Measurements from ENCODE around the gene RXFP3.
A peak's percentile ranks its signal among the peaks of the same experiment; 100 is the strongest.
"Not testable (repeated sequence)": the region's sequence is repeated elsewhere in the genome, so short reads cannot be mapped to it uniquely, and the experiment has no call there.

RXFP3 gene, protein sequence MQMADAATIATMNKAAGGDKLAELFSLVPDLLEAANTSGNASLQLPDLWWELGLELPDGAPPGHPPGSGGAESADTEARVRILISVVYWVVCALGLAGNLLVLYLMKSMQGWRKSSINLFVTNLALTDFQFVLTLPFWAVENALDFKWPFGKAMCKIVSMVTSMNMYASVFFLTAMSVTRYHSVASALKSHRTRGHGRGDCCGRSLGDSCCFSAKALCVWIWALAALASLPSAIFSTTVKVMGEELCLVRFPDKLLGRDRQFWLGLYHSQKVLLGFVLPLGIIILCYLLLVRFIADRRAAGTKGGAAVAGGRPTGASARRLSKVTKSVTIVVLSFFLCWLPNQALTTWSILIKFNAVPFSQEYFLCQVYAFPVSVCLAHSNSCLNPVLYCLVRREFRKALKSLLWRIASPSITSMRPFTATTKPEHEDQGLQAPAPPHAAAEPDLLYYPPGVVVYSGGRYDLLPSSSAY

DNA sequence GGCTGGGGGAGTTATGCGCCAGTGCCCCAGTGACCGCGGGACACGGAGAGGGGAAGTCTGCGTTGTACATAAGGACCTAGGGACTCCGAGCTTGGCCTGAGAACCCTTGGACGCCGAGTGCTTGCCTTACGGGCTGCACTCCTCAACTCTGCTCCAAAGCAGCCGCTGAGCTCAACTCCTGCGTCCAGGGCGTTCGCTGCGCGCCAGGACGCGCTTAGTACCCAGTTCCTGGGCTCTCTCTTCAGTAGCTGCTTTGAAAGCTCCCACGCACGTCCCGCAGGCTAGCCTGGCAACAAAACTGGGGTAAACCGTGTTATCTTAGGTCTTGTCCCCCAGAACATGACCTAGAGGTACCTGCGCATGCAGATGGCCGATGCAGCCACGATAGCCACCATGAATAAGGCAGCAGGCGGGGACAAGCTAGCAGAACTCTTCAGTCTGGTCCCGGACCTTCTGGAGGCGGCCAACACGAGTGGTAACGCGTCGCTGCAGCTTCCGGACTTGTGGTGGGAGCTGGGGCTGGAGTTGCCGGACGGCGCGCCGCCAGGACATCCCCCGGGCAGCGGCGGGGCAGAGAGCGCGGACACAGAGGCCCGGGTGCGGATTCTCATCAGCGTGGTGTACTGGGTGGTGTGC is at the start of gene RXFP3:
Gene RXFP3, plus strand, starts transcription at position 6 of the 636 bp plus-strand sequence. Its CDS starts 355 bp downstream, at position 361.
- DNase-seq (ENCODE audit: low spot score), result peak; percentile 37

DNA sequence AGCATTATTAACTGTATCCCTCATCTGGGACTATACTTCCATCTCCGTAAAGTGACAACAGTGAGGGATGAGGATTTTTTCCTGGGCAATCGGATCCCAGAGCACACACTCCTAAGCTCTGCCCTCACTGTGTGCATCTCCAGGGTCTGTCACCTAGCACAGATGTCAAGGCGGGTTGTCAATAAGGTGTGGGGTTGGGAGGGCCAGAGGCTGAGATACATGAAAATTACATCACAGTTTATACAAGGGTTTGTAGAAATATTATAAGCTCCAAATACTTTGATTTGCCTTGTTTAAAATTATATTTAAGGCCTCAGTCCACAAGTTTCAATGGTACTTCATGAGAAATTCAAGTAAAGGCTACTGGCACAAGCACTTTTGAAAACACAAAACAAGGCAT is 48.9 kb upstream of the RXFP3 start:
- no peak for DNase-seq (ENCODE audit: low spot score)

- no peak for DNase-seq (ENCODE audit: low spot score)
These were observed 47.6 kb upstream of the RXFP3 start for GRCh38 chr5:33888587-33888986.

GRCh38 chr5:33890131-33891032 is 45.8 kb upstream of the RXFP3 start:
- no peak for DNase-seq (ENCODE audit: low spot score)

DNA sequence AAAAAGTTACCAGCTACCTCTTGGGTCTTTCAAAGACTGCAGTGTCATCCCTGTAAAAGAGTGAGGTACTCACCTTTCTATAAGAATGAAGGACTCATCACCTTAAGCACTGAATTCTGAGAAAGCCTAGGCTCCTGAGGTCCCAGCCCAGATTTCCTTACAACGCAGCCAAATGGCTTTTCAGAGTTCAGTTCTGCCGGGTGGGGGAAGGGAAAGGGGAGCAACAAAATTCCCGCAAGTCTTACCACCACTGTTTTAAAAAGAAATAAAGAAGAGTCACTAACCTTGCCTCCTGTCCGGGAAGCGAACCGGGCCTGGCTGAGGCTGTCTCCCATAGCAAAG is 44.8 kb upstream of the RXFP3 start:
- DNase-seq (ENCODE audit: low spot score), result no peak

DNA sequence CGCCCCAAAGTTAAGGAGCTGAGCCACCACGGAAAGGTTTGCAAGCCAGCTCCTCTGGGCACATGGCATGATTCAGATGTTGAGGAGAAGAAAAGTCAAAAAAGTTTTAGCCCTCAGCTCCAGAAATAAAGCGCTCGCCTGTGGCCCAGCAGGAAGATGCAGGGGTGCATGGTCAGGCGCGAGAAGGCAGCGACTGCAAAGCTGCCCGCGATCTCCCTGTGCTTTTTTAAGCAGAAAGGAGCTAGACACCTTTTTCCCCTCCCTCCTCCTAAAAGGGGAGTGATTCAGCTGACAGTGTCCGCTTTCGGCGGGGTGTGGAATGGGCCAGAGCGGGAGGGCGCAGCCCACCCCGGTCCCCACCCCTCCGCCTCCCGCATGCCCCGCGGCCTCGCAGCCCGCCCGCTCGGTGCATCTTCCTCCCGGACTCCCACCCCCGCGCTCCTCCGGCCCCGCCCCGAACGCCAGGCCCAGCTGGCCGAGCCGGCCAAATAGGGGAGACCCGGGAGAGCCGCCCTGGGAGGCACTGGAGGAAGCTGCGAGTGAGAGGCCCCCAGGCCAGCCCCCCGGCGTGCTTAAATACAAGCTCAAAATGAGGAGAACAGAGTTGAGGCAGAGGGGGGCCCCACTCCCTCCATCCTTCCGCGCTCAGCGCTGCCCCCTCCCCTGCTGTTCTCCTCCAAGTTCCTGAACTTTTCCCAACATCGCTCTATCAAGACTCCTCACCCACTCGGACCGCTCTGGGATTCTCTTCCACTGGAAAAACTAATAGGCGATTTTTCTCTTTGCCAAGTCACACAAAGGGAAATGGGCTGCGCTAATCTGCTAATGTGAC is 44.2 kb upstream of the RXFP3 start, which contains the start of gene ADAMTS12:
Gene ADAMTS12, minus strand, starts transcription at position 203 of the 832 bp plus-strand sequence. Its CDS starts 134 bp downstream, at position 69.
- DNase-seq (ENCODE audit: low spot score), result peak; percentile 78

DNA sequence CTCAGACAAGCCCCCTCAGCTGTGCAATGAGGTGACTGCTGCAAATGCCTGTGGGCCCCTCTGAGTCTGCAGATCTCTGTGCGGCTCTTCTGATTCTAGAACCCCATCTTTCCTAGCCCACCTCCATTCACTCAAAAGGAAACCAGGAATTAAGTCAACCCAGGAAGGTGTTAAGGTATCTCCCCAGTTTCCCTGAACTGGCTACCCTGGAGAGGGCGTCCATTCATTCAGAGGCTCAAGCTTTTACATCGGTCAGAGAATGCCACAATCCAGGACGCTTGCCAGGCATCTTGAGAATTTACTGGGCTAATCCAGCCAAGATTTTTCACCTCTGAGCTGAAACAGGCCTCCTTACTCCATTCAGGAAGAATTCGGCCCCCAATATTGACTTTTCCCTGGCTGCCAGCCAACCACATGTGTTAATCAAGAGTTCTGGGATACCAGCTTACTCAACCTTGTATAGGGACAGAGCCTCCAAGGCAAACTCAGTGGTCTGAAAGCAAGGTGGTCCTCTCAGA is 43.5 kb upstream of the RXFP3 start:
- DNase-seq (ENCODE audit: low spot score), result peak; percentile 82

DNA sequence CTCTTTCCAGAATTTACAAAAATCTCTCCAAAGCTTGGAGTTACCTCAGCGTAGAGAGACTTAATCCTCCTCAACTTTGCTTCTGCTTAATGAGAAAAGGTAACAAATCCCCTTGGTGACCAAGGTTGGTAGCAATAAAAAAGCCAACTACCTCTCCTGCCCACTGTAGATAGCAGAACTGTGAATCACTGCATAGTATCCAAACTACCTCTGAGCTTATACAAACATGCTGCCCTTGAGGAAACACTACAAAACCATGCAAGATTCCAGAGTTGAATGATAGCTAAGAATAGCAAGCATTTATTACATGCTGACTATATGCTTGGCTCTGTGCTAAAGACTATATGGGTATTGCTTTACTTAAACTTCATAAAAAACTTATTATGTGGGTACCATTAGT is 41.6 kb upstream of the RXFP3 start:
- DNase-seq (ENCODE audit: low spot score), result no peak

DNA sequence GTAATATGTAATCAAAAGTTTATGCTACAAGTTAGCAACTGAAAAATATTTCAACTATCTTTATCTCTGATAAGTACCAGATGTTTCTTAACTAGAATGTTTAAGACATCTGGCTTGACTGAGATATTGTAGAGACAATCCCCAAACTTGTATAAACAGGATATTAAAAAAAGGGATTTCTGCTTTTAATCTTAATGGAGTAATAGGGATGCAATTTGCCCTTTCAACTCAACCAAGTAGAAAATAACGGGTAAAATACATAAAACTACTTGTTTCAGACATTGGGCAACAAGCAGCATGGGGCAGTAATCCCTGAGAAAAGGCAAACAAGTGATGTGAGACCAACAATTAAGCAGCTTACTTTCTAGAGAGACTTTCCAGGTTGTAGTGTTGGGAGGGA is 35.0 kb upstream of the RXFP3 start:
- DNase-seq (ENCODE audit: low spot score), result no peak

DNA sequence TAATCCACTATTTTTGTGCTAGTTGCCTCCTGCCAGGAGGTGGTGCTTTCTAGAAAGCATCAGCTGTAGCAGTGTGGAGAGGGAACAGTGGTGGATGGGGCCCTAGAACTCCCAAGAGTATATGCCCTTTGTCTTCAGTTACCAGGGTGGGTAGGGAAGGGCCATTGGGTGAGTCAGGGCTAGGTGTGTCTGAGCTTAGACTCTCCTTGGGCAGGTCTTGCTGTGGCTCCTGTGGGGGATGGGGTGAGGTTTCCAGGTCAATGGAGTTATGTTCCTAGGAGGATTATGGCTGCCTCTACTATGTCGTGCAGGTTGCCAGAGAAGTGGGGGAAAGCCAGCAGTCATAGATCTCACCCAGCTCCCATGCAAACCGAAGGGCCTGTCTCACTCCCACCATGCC is 33.1 kb upstream of the RXFP3 start:
- no peak for DNase-seq (ENCODE audit: low spot score)

GRCh38 chr5:33905381-33905780 is 30.8 kb upstream of the RXFP3 start:
- no peak for DNase-seq (ENCODE audit: low spot score)

DNA sequence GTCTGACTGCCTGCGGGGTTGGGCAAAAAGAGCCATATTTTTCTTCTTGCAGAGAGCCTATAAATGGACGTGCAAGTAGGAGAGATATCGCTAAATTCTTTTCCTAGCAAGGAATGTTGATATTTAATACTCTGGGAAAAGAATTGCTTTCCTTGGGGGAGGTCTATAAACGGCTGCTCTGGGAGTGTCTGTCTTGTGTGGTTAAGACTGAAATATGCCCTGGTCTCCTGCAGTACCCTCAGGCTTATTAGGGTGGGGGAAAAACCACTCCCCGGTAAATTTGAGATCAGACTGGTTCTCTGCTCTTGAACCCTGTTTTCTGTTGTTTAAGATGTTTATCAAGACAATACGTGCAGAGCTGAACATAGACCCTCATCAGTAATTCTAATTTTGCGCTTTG is 29.9 kb upstream of the RXFP3 start:
- not testable (repeated sequence) for DNase-seq (ENCODE audit: low spot score)

- DNase-seq (ENCODE audit: low spot score), result not testable (repeated sequence)
These were observed 21.3 kb upstream of the RXFP3 start for GRCh38 chr5:33914844-33915243.

DNA sequence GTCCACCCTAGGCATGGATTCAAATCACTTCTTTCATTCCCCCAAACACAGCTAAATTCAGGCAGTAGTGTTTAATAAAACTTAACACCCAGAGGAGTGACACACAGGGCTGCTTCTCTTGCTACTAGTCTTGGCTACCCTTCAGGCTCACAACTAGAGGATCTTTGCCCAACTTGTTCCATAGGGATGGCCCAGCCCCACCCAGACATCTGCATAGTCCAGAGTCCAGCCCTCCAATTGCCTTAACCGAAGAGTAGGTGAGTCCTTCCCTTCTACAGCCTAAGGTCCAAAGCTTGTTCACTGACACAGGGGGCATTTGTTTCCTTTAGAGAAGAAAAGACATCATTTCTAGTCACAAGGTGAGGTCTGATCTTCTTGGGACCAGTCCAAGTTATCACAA is 15.2 kb upstream of the RXFP3 start:
- no peak for DNase-seq (ENCODE audit: low spot score)

DNA sequence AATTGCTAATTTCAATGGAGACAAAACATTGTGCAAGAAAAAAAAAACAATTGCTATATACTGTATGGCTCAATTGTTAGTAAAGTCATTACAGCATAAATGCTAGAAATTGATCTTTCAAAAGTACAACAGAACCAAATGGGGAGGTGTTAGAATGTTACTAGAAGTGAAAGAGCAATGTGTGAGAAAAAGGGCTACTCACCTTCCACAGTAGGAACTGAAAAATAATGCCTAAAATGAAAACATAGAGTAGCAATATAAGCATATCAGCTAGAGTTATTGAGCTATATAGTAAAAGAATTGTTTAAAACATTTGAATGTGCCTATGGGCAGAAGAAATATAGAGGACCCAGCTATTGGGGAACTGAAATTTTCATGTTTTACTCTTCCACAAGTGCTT is 10.9 kb upstream of the RXFP3 start:
- no peak for DNase-seq (ENCODE audit: low spot score)

DNA sequence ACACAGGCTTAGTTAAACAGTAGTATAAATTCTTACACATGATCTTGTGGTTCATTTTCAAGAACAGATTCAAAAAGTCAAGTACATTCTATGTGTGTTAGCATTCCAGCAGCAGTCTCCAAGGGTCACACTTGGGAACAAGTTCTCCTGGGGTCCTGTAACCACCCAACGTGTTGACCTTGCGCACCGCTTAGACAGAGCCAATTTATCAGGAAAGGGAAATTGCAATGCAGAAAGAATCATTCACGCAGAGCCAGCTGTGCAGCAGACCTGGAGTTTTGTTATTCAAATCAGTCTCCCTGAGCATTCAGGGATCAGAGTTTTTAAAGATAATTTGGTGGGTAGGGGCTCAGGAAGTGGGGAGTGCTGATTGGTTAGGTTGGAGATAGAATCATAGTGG is 8.5 kb upstream of the RXFP3 start:
- no peak for DNase-seq (ENCODE audit: low spot score)

- no peak for DNase-seq (ENCODE audit: low spot score)
These were observed 7.9 kb upstream of the RXFP3 start for GRCh38 chr5:33928283-33928682.

- DNase-seq (ENCODE audit: low spot score), result peak; percentile 40
These were observed 6.1 kb upstream of the RXFP3 start for GRCh38 chr5:33929925-33930690.

- DNase-seq (ENCODE audit: low spot score), result no peak
These were observed 5.0 kb upstream of the RXFP3 start for GRCh38 chr5:33931136-33931535.

GRCh38 chr5:33933723-33934169 is 2.4 kb upstream of the RXFP3 start:
- no peak for DNase-seq (ENCODE audit: low spot score)

Measured in AG20443 (cell line).